Ishikawa (cell line): Measurements from ENCODE around the gene NHEJ1.

Experiments used
- CEBPB ChIP-seq: IDR thresholded peaks from 2 replicates; pipeline ENCODE4 v1.6.1; 2012
- CREB1 ChIP-seq: IDR thresholded peaks from 2 replicates; pipeline ENCODE4 v1.6.1; 2012; ENCODE audit warnings: low read depth
- EGR1 ChIP-seq: IDR thresholded peaks from 2 replicates; pipeline ENCODE4 v1.6.1; 2012
- EP300 ChIP-seq: IDR thresholded peaks from 2 replicates; pipeline ENCODE4 v1.6.1; 2012; ENCODE audit warnings: borderline replicate concordance
- FOXM1 ChIP-seq: IDR thresholded peaks from 2 replicates; pipeline ENCODE4 v1.6.1; 2012; ENCODE audit warnings: low read depth, borderline replicate concordance
- NFIC ChIP-seq: IDR thresholded peaks from 2 replicates; pipeline ENCODE4 v1.6.1; 2012
- RAD21 ChIP-seq: IDR thresholded peaks from 2 replicates; pipeline ENCODE4 v1.6.1; 2012; ENCODE audit warnings: low read depth
- TAF1 ChIP-seq: IDR thresholded peaks from 2 replicates; pipeline ENCODE4 v1.6.1; 2012; ENCODE audit warnings: low read depth, mild to moderate bottlenecking
- TCF12 ChIP-seq: IDR thresholded peaks from 2 replicates; pipeline ENCODE4 v1.6.1; 2012; ENCODE audit warnings: low read depth
- TEAD4 ChIP-seq: IDR thresholded peaks from 2 replicates; pipeline ENCODE4 v1.6.1; 2012
- YY1 ChIP-seq: IDR thresholded peaks from 2 replicates; pipeline ENCODE4 v1.6.1; 2012; ENCODE audit warnings: low read depth
- ZBTB7A ChIP-seq: IDR thresholded peaks from 2 replicates; pipeline ENCODE4 v1.6.1; 2012; ENCODE audit warnings: low read depth
- TF ChIP-seq, protein P1 (sequence below): IDR thresholded peaks from 2 replicates; pipeline ENCODE4 v1.6.1; 2012
- TF ChIP-seq, protein P2 (sequence below): IDR thresholded peaks from 2 replicates; pipeline ENCODE4 v1.6.1; 2012
- TF ChIP-seq, protein P3 (sequence below): IDR thresholded peaks from 2 replicates; pipeline ENCODE4 v1.6.1; 2012; ENCODE audit warnings: low read depth, mild to moderate bottlenecking

The NHEJ1 gene

DNA sequence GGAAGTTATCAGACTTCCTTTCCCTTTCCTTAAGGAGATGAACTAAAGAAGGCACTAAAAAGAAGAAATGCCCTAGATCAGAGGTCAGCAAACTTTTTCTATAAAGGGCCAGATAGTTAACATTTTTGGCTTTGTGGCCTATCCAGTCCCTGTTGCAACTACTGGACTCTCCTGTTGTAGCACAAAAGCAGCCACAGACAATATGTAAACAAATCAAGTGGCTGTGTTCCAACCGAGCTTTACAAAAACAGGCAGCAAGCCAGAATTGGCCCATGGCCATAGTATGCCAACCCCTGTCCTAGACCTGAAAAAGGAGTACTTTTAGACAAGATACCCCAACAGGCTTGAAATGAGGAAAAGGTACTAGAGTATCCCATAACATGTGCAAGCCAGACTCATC is 10.9 kb downstream of the NHEJ1 start:
- no peak for TF ChIP-seq NFIC
- no peak for TF ChIP-seq ZBTB7A
- TF ChIP-seq, protein P1, sequence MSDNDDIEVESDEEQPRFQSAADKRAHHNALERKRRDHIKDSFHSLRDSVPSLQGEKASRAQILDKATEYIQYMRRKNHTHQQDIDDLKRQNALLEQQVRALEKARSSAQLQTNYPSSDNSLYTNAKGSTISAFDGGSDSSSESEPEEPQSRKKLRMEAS = no peak
- no peak for TF ChIP-seq EP300
- TF ChIP-seq, protein P2, sequence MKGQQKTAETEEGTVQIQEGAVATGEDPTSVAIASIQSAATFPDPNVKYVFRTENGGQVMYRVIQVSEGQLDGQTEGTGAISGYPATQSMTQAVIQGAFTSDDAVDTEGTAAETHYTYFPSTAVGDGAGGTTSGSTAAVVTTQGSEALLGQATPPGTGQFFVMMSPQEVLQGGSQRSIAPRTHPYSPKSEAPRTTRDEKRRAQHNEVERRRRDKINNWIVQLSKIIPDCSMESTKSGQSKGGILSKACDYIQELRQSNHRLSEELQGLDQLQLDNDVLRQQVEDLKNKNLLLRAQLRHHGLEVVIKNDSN = no peak
- TF ChIP-seq TAF1 = no peak
- TF ChIP-seq YY1 = no peak
- no peak for TF ChIP-seq CREB1
- TF ChIP-seq TEAD4 = no peak
- no peak for TF ChIP-seq RAD21
- no peak for TF ChIP-seq TCF12
- TF ChIP-seq, protein P3, sequence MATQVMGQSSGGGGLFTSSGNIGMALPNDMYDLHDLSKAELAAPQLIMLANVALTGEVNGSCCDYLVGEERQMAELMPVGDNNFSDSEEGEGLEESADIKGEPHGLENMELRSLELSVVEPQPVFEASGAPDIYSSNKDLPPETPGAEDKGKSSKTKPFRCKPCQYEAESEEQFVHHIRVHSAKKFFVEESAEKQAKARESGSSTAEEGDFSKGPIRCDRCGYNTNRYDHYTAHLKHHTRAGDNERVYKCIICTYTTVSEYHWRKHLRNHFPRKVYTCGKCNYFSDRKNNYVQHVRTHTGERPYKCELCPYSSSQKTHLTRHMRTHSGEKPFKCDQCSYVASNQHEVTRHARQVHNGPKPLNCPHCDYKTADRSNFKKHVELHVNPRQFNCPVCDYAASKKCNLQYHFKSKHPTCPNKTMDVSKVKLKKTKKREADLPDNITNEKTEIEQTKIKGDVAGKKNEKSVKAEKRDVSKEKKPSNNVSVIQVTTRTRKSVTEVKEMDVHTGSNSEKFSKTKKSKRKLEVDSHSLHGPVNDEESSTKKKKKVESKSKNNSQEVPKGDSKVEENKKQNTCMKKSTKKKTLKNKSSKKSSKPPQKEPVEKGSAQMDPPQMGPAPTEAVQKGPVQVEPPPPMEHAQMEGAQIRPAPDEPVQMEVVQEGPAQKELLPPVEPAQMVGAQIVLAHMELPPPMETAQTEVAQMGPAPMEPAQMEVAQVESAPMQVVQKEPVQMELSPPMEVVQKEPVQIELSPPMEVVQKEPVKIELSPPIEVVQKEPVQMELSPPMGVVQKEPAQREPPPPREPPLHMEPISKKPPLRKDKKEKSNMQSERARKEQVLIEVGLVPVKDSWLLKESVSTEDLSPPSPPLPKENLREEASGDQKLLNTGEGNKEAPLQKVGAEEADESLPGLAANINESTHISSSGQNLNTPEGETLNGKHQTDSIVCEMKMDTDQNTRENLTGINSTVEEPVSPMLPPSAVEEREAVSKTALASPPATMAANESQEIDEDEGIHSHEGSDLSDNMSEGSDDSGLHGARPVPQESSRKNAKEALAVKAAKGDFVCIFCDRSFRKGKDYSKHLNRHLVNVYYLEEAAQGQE = no peak

DNA sequence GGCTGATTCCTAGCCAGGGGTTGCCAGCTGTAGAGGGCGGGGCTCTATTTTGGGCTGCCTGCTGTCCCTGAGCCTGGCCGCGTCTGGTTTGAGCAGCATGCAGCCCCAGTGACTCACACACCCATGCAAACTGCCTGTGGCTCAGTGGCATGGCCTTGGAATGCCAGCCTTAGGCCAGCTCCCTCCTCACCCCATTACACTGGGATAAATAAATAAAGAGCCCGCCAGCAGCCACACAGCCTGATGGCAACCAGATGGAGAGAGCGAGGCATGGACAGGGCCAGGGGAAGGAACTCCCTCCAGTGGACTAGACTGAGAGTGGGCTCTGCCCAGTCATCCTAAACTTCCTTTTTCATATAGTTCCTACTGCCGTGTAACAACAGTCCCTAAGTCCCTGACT is 18.3 kb downstream of the NHEJ1 start:
- TF ChIP-seq CREB1 = no peak
- TF ChIP-seq CEBPB = no peak
- TF ChIP-seq EP300 = no peak
- no peak for TF ChIP-seq RAD21
- TF ChIP-seq FOXM1 = no peak
- TF ChIP-seq ZBTB7A = no peak
- TF ChIP-seq TEAD4 = no peak
- TF ChIP-seq YY1 = no peak
- TF ChIP-seq, protein P2 = no peak
- TF ChIP-seq, protein P1 = no peak

DNA sequence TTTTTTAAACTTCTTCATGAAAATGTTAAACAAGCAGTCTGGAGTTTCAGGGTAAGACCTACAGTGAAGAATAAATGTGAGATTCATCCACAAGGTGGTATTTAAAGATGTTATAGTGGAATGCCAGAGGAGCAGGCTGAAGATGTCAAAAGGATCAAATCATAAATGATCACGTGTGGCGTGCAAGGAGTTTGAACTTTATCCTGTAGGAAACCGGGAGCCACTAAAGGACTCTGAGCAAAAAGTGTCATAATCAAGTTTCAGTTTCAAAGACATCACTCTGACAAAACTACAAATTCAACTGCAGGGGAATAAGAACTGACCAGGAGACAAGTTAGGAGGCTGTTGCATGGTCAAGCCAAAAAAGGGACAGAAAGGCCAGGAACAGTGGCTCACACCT is 19.9 kb downstream of the NHEJ1 start:
- TF ChIP-seq CEBPB = no peak
- TF ChIP-seq FOXM1 = no peak
- no peak for TF ChIP-seq TCF12
- TF ChIP-seq TEAD4 = no peak
- no peak for TF ChIP-seq YY1
- no peak for TF ChIP-seq TAF1
- no peak for TF ChIP-seq EGR1
- TF ChIP-seq, protein P3 = no peak
- no peak for TF ChIP-seq EP300
- no peak for TF ChIP-seq CREB1
- no peak for TF ChIP-seq ZBTB7A
- TF ChIP-seq, protein P2 = no peak
- TF ChIP-seq, protein P1 = no peak
- no peak for TF ChIP-seq NFIC
- no peak for TF ChIP-seq RAD21

DNA sequence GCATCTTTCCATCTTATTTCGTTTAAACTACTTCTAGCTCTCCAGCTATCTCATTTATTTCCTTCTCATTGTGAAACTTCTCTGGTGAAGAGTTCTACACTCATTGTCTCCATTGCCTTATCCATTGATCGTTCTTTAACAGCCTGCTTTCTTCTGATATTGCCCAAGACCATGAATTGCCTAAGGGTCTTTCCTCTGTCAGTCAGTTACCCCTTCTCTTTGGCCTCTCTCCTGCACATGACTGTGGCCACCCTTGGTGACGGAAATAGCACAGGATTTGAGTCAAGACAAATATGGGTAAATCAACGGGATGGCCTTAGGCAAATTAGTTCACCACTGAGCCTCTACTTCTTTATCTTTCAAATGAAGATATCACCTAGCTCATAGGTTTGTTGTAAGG is 26.6 kb downstream of the NHEJ1 start:
- TF ChIP-seq EP300 (no peak), EGR1 (no peak), CREB1 (no peak), FOXM1 (no peak), ZBTB7A (no peak), NFIC (no peak), TAF1 (no peak), TEAD4 (no peak), YY1 (no peak), TCF12 (no peak), RAD21 (no peak), CEBPB (no peak)
- TF ChIP-seq, protein P1 = no peak
- TF ChIP-seq, protein P3 = no peak
- TF ChIP-seq, protein P2 = no peak
